Activated gamma-delta T cell treated with anti-CD3 and anti-CD28 coated beads, Interleukin-2, amount 50 U/mL, for 16 hours (primary cell): ENCODE results near the gene SERP2.
"Not testable (repeated sequence)": the region's sequence is repeated elsewhere in the genome, so short reads cannot be mapped to it uniquely, and the experiment has no call there.

Experiments
- DNase-seq: peaks from one replicate; pipeline ENCODE4 v3.0.0-alpha.2; 2020; ENCODE audit warnings: low read depth

The SERP2 gene

DNA sequence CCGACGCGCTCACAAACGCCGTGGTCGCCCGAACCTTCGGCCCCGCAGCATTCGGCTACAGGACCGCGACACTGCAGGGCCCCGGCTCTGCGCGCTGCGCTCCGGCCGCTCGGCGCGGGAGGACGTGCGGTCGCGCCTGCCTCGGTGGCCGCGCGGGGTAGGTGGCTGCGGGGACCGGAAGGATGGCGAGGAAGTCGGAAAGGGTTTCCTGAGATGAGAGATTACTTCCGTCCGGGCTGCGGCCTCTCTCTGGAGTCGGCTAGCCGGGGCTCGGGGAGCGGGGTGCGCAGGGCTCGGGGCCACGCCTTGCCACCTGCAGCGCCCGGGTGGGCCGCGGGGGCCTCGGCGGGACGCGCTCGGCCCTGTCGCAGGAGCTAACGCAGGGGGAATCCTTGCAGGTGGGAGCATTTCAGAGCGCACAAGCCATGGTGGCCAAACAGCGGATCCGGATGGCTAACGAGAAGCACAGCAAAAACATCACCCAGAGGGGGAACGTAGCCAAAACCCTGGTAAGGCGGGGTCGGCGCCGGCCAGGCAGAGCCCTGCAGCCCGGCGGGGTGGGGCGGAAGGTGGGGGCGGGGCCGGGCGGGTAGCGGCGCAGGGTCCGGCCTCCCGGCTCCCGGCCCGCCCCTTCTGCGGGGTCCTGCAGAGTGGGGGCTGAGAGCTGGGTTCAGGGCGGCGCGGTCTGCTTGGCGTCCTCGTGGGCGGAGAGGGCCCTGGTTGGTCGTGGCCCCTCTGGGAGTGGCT lies at the start of gene SERP2:
SERP2 (plus strand) TSS at position 224 of the 747 bp plus-strand sequence; CDS start at position 426, 202 bp downstream.
- DNase-seq = no peak

DNA sequence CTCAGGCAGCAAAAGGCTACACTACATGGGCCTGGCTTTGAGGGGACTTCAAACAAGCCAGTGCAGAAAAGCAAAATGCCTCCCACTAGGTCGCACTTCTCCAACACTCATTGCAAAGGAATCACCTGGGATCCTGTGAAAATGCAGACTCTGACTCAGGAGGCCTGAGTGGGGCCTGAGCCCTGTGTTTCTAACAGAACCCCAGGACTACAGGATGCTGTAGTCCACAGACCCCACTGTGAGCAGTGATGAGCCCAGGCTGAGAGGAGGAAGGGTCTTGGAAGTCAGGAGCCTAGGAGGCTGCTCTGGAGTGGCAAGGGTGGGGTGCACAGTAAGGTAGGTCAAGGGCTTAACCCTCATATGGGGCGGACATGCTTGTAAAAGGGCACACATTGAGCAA lies 46.7 kb upstream of the SERP2 start:
- DNase-seq = no peak

DNA sequence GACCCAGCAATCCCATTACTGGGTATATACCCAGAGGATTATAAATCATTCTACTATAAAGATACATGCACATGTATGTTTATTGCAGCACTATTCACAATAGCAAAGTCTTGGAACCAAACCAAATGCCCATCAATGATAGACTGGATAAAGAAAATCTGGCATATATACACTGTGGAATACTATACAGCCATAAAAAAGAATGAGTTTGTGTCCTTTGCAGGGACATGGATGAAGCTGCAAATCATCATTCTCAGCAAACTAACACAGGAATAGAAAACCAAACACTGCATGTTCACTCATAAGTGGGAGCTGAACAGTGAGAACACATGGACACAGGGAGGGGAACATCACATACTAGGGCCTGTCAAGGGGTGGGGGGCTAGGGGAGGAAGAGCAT lies 44.6 kb upstream of the SERP2 start:
- not testable (repeated sequence) for DNase-seq

DNA sequence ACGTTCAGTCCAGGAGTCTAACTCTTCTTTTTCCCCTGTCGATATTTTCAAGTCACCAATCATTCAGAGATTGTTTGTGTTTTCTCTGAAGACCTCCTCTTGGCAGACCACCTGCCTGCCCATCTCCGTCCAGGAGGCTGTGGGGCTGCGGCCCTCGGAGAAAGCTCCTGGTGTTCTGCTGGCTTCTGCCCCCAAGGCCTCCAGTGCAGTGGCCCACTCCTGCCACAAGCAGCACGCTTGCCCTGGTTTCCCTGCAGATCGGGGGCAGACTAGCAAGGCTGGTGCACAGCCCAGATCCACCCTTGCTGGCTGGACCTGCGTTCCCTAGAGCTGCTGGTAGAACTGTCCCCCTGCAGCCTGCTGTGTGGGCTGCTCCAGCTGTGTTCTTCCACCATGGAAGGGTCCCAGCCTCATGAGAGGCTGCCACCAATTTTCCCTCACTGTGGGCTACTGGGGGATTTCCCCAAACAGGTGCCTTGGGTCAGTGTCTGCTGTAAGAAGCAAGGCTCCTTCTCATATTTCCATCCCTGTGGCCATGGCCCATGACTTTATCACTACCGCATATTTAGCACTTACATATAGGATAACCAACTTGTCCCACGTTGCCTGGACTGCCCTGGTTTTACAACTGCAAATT lies 43.6 kb upstream of the SERP2 start:
- DNase-seq = no peak

DNA sequence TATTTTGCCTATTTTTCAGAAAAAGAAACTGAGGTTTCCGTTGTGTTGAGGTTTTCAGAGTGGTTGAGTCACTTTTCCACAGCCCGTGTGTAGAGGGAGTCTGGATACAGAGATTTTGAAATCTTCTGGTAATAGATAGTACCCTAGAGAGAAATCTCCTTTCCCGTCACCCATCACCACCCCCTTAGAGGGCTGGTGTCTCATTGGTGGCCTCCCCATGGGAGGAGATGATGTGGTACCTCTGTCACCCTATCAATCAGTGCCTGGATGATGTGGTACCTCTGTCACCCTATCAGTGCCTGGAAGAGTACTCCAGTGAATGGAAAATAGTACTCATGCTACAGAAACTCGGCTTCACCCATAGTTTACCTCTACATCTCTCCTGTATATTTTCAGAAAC lies 42.2 kb upstream of the SERP2 start:
- DNase-seq = no peak

DNA sequence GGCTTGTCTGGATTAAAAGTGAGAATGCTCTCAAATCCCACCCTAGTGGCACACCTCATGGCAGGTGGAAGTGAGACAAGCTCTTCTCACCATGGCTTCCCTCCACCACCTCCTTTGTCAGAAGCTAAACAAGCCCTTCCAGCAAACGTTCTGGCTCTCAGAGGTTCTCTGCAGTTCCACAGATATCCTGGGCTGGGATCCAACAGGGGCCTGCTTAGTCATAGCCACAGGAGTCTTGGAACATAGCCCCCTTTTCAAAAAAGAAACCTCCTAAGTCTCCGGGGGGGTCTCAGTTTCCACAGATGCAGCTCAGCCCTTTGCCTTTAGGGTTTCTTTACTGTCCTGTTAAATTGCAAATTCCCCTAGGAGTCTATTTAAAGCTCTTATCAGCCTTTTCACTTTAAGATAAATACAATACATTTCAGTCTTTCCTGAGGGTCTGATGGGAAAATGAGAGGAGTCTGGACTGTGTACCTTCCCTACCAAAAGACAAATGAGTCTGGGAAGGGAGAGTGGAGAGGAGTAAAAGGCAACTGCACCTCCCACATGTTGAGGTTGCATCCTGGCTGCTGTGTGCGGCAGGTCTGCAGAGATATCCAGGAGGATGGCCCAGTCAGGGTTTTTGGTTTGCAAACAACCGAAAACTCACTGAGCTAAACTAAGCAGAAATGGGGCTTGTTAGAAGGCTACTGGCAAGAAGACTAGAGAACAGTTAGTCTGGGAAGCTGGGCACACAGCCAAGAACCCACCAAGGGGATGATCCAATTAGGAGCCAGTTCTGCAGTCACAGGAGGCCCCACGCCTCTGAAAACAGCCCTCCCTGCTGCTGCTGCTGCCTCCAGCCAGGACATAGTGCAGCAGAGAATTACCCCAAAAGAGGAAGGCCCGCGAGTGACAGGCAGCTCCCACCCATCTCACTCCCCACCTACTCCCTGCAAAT lies 41.4 kb upstream of the SERP2 start:
- DNase-seq = no peak

DNA sequence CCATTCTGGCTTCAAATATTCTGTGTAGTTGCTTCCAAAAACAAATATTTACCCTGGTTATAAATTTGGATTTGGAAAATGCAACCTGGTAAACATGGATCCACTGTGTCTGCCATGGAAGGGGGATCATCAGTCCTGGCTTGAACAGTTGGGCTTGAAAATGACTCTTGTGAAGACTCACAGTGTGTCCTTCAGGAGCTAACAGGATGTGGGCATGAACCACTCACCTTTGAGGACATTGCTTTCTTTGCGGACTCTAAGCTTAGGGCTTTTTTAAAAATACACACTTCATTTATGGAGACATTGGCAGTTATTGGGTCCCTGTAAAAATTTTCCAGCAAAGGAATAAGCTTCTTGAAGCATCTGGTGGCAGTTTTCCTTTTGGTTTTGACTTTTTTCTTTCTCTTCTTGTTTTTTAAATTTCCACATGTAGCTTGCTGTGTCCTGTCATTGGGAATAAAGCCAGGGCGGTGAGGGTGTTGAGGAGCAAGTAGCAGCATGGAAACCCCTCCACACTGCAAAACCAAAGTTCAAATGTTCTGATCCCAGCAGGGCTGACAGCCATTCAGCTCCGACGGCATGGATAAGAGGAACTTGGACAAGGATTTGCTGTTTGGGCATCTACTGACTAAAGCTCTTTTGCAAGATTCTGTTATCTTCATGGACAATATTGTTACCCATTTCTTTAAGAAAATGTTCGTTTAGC lies 39.5 kb upstream of the SERP2 start:
- DNase-seq = no peak

DNA sequence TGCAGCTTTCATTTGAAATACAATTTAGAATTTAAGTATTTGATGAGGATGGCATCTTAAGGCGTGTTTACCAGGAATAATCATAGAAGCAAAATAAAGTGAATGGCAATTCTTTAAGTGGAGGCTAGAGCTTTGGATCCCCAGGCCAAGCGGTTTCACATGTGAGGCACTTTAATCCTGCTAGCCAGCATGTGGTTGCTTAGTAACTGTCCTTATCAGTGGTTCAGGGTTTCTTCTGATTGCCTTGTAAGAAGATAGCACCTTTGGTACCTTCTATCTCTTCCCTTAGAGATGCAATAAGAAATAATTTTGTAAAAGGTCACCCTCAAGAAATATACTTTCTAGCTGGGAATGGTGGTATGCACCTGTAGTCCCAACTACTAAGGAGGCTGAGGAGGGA lies 38.9 kb upstream of the SERP2 start:
- DNase-seq = no peak

DNA sequence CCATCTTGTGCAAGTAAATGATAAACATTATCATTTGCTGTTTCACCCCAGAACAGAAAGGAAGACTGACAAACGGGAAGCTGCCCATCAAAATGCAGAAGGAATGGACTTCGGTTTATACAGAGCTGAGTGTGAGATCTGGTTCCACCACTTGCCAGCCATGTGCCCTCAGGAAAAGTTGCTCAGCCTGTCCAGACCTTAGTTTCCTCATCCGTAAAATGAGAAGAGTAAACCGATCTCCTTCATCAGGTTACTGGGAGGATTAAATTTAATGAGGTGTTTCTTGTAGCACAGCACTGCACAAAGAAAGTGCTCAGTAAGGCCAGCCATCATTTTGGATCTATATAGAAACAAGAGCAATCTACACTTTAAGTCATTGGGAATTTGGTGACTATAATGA lies 36.7 kb upstream of the SERP2 start:
- no peak for DNase-seq

DNA sequence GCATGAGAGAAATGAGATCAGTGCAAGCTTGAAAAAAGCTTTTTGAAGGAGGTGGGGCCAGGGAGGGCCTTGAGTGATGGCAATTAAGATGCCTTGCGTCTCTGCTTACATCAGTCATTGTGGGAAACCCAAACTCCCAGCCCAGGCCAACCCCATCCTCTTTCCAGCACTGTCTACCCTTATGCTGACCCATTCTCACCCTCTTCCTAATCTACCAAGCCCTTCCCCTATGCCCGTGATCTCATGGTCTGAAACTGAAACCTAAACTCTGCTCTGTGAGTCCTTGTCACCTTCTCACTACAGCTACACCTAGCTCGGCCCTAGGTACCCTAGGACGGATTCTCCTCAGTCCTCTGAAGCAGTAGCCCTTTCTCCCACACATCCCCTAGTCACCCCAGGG lies 36.0 kb upstream of the SERP2 start:
- DNase-seq = no peak

DNA sequence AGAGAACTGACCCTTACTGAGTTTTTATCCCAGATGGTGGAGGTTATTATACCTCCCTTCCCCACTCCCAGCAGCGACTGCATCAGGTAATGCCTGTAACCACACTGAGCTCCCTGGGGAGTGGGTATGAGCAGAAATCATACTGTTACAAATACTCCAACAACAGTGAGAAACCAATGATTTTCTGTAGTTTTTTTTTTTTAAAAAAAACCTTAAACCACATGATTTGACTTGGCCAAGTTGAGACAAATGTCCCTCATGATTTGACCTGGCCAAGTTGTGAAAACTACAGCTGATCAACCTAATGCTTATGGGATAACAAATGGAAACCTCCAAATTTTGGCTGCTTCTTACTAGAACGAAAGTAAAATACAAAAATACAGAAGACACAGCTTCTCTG lies 33.1 kb upstream of the SERP2 start:
- DNase-seq = no peak

DNA sequence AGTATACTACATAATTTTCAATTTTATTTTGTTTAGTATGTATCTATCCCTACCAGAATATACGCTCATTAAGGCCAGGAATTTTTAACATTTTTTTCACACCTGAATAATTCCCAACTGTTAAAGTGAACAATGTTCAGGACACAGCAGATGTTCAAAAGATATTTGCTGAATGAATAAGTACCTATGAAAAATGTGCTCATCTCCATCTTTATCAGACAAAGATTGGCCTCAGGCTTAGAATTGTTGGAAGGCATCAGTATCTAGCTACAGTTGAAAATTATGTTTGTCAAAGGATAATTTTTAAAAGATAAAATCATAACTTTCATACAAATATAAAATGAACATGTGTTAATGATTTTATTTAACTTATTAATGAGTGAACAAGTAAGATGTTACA lies 30.9 kb upstream of the SERP2 start:
- DNase-seq = no peak

DNA sequence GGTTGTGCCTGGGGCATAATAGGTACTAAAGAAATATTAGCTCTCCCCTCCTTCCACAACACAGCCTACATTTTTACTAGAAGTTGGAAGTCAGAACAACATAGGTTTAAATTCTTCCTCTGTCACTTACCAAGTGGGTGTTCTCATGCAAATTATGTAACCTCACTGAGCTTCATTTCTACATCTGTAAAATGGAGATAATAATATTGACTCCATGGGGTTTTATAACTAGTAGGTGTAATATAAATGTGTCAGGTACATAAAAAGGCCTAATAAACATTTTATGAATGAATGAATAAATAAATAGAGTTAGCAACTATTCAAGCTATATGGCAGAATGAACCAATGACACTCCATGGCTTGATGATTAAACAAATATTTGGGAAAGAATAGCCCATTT lies 27.1 kb upstream of the SERP2 start:
- no peak for DNase-seq

DNA sequence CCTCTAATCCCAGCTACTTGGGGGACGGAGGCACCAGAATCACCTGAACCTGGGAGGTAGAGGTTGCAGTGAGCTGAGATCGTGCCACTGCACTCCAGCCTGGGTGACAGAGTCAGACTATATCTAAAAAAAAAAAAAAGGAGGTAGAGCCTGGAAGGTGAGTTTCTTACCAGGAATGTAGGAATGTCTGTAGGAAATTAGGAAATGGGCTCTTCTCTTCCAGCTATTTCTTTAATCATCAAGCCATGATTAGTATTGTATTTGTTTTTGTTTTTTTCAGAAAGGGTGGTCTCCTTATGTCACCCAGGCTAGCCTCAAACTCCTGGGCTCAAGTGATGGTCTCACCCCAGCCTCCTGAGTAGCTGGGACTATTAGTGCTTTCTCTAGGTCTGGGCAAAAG lies 26.3 kb upstream of the SERP2 start:
- no peak for DNase-seq

DNA sequence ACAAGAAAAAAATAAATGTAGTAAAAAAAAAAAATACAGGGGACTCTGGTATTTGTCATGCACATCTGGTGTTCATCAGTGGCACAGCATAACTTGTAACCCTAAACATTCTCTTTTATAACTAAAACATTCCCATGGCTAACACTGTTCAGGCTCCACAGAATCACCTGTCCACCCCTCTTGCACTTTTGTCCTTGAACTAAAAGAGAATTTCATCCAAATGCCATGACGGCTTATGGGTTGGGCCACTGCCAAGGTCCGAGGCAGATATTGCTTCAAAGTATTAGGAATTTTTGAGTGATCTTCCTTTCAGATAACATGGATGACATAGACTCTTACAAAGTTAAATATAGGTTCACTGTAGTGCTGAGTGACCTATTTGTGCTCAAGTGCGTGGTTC lies 25.7 kb upstream of the SERP2 start:
- DNase-seq = no peak

DNA sequence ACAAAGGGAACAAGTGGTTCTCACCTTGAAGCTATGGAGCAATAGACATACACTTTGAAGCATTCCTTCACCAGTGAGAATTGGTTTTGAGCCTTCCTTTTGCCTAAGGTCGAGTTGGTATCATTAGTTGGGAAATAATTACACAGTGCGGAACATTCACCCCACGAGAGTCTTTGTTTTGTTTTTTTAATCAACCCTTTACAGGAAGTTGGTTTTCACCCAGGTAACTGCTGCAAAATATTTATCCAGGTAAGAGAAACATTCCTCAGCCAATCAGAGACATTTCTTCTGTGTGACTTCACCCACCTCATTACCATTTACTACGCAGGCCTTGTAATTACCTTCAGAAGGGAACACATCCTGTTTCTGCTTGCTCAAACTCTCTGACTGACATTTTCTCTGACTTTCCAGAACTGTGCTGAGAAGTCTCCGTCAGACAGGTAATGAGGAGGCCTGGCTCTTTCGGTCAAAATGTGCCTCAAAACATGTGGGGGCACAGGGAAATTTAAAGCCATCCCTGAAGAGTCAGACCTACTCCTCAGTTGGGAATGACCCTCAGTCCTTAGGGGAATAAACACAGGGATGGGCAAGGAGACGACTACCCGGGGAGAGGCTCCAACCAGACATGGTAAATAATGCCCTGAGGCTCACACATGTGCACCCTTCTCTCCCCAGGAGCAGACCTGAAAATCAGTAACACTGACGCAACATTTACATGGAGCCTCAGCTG lies 22.7 kb upstream of the SERP2 start:
- DNase-seq = no peak

DNA sequence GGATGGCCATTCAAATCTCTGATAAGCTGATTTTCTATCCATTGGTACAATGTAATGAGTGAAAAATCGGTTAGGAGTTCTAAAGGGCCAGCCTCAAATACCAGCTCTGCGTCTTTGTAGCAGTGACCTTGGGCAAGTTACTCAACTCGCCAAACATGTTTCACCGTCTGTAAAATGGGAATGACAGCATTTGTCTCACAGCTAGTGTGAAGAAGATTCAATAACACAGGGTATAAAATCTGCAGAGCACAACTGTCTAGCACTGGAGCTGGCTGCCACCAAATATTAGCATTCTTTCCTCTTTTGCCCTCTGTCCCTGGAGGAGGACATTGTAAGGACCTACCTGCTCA lies 22.1 kb upstream of the SERP2 start:
- no peak for DNase-seq

DNA sequence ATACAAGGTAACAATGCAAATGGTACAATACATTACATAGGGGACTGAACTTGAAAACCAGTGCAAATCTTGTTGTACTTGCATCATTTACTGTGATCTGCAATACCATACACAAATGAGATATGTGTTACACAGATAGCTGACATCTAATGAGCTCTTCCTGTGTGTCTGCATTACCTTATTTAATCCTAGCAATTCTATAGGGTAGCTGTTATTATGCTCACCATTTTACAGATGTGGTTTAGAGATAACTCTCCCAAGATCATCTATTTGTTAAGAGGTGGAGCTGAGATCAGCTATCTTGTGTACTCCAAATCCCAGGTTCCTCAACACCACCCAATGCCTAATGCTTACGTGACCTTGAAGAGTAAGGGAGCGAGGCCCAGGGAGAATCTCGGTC lies 21.4 kb upstream of the SERP2 start:
- no peak for DNase-seq

DNA sequence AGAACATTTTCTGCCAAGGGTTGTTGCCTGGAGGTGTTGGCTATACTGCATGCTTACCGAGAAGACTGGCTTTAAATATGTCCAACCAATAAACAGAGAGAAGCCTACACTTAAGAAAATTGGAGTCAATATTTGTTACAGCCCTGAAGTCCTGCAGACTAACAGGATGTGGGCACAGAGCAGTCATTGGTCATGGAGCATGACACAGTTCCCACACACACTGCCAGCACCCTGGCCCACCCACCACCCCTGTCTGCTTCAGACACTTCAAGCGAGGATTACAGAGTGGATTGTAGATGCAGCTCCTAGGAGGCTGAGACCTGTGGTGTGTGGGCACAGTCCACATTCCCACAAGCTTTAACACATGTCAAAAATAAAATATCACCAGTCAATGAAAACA lies 21.0 kb upstream of the SERP2 start:
- no peak for DNase-seq

DNA sequence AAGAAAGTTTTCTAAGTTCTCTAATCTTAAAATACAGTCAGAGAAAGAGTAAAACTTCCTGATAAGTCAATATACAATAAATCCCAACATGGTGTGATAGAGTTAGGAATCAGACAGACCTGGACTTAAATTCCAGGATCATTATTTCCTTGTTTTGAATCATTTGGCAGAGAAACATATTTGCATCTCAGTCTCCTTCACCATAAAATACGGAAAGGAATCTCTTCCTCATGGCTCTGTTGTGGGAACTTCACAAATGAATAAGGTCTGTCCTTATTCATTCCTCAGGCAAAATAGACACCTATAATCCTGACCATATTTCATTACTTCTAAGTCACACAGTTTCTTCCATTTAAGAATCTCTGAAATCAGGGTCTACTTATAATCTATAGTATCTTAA lies 19.3 kb upstream of the SERP2 start:
- no peak for DNase-seq

DNA sequence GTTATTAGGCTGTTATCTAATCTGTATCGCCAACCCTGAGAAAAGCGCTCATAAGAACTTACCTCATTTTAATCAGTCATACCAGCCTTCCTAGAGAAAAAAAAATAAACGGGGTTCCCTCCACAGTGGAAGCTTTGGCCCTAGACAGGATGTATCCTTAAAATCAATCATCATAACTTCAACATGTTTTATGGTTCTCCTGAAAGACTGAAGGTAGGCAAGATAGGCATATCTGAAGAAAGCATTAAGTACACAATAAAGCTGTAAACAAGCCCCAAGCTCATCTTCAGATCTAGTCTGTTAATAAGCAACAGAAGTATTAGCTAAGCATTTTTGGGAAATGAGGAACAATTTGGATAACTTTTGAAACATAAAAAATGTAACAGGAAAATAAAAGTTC lies 18.7 kb upstream of the SERP2 start:
- no peak for DNase-seq

DNA sequence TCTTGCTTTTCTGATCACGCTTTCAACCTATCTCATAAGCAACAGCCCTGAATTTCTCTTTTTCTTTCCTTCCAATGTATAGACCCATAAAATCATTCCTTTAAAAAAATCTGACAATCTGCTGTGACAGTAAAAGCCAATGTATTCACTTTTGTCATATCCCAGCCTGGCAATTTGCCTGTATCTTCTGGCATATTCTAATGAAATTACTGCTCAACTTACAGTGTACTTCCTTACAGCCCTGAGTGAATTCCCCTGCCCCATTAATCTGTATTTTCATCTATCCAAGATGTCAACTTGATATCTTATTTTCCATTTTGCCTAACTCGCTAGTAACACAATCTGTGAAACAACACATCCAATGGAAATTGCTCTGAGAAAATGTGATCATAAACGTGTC lies 18.0 kb upstream of the SERP2 start:
- no peak for DNase-seq
